ENCODE measurements around the gene ZP3. TPM values are rescaled to one million over a fixed set of nuclear protein-coding genes. Genes with fewer than 3 reads are reported as not detected.
"Not testable (repeated sequence)": the region's sequence is repeated elsewhere in the genome, so short reads cannot be mapped to it uniquely, and the experiment has no call there.

ZP3 gene
- total RNA-seq, 2 experiments from 2014 or later, result 0.48 to 2.0 TPM

- H3K4me3 ChIP-seq (ENCODE audit: low read depth, low read length, poor library complexity, severe bottlenecking); H2AFZ ChIP-seq (ENCODE audit: low read length); CTCF ChIA-PET (ENCODE audit: unreplicated experiment); intact Hi-C loops (cut with micrococcal nuclease; ENCODE audit: unreplicated experiment); H3K9me2 ChIP-seq (ENCODE audit: insufficient read depth, low read length); H3K27ac ChIP-seq (ENCODE audit: low read depth, low read length, poor library complexity, severe bottlenecking); H3K79me2 ChIP-seq (ENCODE audit: insufficient read depth, low read depth, low read length); H3K9me3 ChIP-seq (ENCODE audit: low read length); BruUV-seq (replicated peaks); H4K20me1 ChIP-seq (ENCODE audit: insufficient read depth, low read length); H3K36me3 ChIP-seq (ENCODE audit: insufficient read depth, low read length); H3K4me2 ChIP-seq (ENCODE audit: low read length); POLR2A ChIA-PET; H3K4me1 ChIP-seq (ENCODE audit: insufficient read depth, low read length, poor library complexity, severe bottlenecking): not testable (repeated sequence)
- peak; percentile 63 for TF ChIP-seq CTCF (conservative IDR thresholded peaks at IDR 0.05; ENCODE audit: low read length)
- peak; percentile 72 for DNase-seq (ENCODE audit: low spot score)
These were observed 13.1 kb downstream of the ZP3 start for GRCh38 chr7:76437873-76438272.

DNA sequence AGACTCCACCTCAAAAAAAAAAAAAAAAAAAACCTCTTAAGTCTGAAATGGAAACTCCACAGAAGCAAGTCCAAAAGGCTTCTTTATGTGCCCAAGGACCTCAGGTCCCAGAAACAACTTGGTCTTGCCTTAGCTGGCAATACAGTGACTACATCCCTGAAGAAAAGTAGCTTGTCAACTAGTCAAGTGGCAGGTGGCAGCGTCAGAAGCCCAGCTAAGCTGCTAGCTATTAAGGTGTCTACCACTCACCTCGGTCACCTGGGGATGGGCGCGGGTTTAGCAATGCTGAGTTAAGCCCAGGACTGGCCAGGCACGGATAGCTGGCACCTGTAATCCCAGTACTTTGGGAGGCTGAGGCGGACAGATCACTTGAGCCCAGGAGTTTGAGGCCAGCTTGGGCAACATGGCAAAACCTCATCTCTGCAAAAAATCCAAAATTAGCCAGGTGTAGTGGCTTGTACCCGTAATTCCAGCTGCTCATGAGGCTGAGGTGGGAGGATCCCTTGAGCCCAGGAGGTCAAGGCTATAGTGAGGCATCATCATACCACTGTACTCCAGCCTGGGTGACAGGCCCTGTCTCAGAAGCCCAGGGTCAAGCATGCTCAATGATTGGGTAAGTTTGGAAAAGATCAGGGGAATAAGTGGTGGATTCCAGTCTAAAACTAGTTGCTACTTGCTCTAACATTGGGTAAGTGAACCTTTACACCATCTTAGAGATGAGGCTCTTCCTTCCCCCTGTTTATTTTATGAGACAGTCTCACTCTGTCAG is 14.6 kb downstream of the ZP3 start:
- H3K79me2 ChIP-seq (ENCODE audit: insufficient read depth, low read depth, low read length); DNase-seq (ENCODE audit: low spot score); BruUV-seq (replicated peaks); H3K4me3 ChIP-seq (ENCODE audit: low read depth, low read length, poor library complexity, severe bottlenecking); intact Hi-C loops (cut with micrococcal nuclease; ENCODE audit: unreplicated experiment); POLR2A ChIA-PET; H3K9me2 ChIP-seq (ENCODE audit: insufficient read depth, low read length); H3K4me2 ChIP-seq (ENCODE audit: low read length); H4K20me1 ChIP-seq (ENCODE audit: insufficient read depth, low read length); CTCF ChIA-PET (ENCODE audit: unreplicated experiment); H2AFZ ChIP-seq (ENCODE audit: low read length); H3K27ac ChIP-seq (ENCODE audit: low read depth, low read length, poor library complexity, severe bottlenecking); H3K9me3 ChIP-seq (ENCODE audit: low read length); H3K4me1 ChIP-seq (ENCODE audit: insufficient read depth, low read length, poor library complexity, severe bottlenecking); H3K36me3 ChIP-seq (ENCODE audit: insufficient read depth, low read length): not testable (repeated sequence)

DNA sequence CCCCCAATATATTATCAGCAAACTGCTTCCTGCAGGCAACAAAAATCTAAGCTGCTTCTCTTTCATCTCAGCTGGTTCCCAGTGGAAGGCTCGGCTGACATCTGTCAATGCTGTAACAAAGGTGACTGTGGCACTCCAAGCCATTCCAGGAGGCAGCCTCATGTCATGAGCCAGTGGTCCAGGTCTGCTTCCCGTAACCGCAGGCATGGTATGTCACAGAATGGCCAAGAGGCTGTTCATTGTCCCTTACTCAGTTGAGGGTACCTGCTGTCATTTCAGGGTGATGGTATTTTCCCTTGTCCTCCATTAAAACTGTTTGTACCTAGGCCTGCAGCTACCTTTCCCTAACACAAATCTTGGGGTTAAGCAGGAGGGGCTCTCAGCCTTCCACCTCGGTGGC is 15.7 kb downstream of the ZP3 start:
- CTCF ChIA-PET (ENCODE audit: unreplicated experiment); H3K27ac ChIP-seq (ENCODE audit: low read depth, low read length, poor library complexity, severe bottlenecking); intact Hi-C loops (cut with micrococcal nuclease; ENCODE audit: unreplicated experiment): not testable (repeated sequence)

DNA sequence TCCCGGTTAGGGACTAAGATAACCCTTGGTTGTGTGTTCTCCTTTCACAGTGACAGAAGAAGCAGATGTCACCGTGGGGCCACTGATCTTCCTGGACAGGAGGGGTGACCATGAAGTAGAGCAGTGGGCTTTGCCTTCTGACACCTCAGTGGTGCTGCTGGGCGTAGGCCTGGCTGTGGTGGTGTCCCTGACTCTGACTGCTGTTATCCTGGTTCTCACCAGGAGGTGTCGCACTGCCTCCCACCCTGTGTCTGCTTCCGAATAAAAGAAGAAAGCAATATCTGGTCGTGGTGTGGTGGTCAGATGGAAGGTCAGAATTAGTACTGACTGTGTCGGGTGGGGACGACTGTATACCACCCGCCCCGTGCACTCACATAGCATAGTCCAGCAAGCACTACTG is 17.0 kb downstream of the ZP3 start:
- H3K4me2 ChIP-seq (ENCODE audit: low read length); H3K36me3 ChIP-seq (ENCODE audit: insufficient read depth, low read length); H3K79me2 ChIP-seq (ENCODE audit: insufficient read depth, low read depth, low read length); H3K4me1 ChIP-seq (ENCODE audit: insufficient read depth, low read length, poor library complexity, severe bottlenecking); DNase-seq (ENCODE audit: low spot score); CTCF ChIA-PET (ENCODE audit: unreplicated experiment); BruUV-seq (replicated peaks); H2AFZ ChIP-seq (ENCODE audit: low read length); H4K20me1 ChIP-seq (ENCODE audit: insufficient read depth, low read length); H3K4me3 ChIP-seq (ENCODE audit: low read depth, low read length, poor library complexity, severe bottlenecking); H3K9me2 ChIP-seq (ENCODE audit: insufficient read depth, low read length); H3K9me3 ChIP-seq (ENCODE audit: low read length); POLR2A ChIA-PET; H3K27ac ChIP-seq (ENCODE audit: low read depth, low read length, poor library complexity, severe bottlenecking); intact Hi-C loops (cut with micrococcal nuclease; ENCODE audit: unreplicated experiment): not testable (repeated sequence)

More for the DNA sequence above, 15.7 kb downstream of the ZP3 start:
- H4K20me1 ChIP-seq (ENCODE audit: insufficient read depth, low read length); POLR2A ChIA-PET; DNase-seq (ENCODE audit: low spot score); H3K9me3 ChIP-seq (ENCODE audit: low read length); BruUV-seq (replicated peaks); H3K79me2 ChIP-seq (ENCODE audit: insufficient read depth, low read depth, low read length); H3K4me2 ChIP-seq (ENCODE audit: low read length); H3K36me3 ChIP-seq (ENCODE audit: insufficient read depth, low read length); H3K4me3 ChIP-seq (ENCODE audit: low read depth, low read length, poor library complexity, severe bottlenecking); H3K4me1 ChIP-seq (ENCODE audit: insufficient read depth, low read length, poor library complexity, severe bottlenecking); H2AFZ ChIP-seq (ENCODE audit: low read length); H3K9me2 ChIP-seq (ENCODE audit: insufficient read depth, low read length): not testable (repeated sequence)

GRCh38 chr7:76442664-76443446 is 18.1 kb downstream of the ZP3 start:
- H3K9me2 ChIP-seq (ENCODE audit: insufficient read depth, low read length); H3K4me1 ChIP-seq (ENCODE audit: insufficient read depth, low read length, poor library complexity, severe bottlenecking); H2AFZ ChIP-seq (ENCODE audit: low read length); H3K9me3 ChIP-seq (ENCODE audit: low read length); intact Hi-C loops (cut with micrococcal nuclease; ENCODE audit: unreplicated experiment); CTCF ChIA-PET (ENCODE audit: unreplicated experiment); H3K4me3 ChIP-seq (ENCODE audit: low read depth, low read length, poor library complexity, severe bottlenecking); H3K36me3 ChIP-seq (ENCODE audit: insufficient read depth, low read length); H3K4me2 ChIP-seq (ENCODE audit: low read length); H3K27ac ChIP-seq (ENCODE audit: low read depth, low read length, poor library complexity, severe bottlenecking); H3K79me2 ChIP-seq (ENCODE audit: insufficient read depth, low read depth, low read length); POLR2A ChIA-PET; H4K20me1 ChIP-seq (ENCODE audit: insufficient read depth, low read length); DNase-seq (ENCODE audit: low spot score); BruUV-seq (replicated peaks): not testable (repeated sequence)

DNA sequence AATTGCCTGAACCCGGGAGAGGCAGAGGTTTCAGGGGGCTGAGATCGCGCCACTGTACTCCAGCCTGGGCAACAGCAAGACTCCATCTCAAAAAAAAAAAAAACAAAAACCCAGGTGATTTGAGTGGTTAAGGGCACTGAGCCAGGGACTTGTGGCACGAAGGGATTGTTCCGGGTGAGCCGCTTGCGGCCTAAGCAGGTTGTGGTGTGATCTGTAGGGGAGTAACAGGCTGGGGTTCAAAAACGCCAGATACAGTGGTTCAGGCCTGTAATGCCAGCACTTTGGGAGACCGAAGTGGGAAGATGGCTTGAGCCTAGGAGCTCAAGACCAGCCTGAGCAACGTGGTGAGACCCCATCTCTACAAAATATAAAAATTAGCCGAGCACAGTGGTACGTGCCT is 19.1 kb downstream of the ZP3 start:
- POLR2A ChIA-PET; H3K9me2 ChIP-seq (ENCODE audit: insufficient read depth, low read length); intact Hi-C loops (cut with micrococcal nuclease; ENCODE audit: unreplicated experiment); H3K4me3 ChIP-seq (ENCODE audit: low read depth, low read length, poor library complexity, severe bottlenecking); H2AFZ ChIP-seq (ENCODE audit: low read length); H3K79me2 ChIP-seq (ENCODE audit: insufficient read depth, low read depth, low read length); H3K36me3 ChIP-seq (ENCODE audit: insufficient read depth, low read length); H3K27ac ChIP-seq (ENCODE audit: low read depth, low read length, poor library complexity, severe bottlenecking); BruUV-seq (replicated peaks); H3K4me1 ChIP-seq (ENCODE audit: insufficient read depth, low read length, poor library complexity, severe bottlenecking); H3K4me2 ChIP-seq (ENCODE audit: low read length); H4K20me1 ChIP-seq (ENCODE audit: insufficient read depth, low read length); DNase-seq (ENCODE audit: low spot score); H3K9me3 ChIP-seq (ENCODE audit: low read length); CTCF ChIA-PET (ENCODE audit: unreplicated experiment): not testable (repeated sequence)

All from OCI-LY7 (cell line).